ENCODE results near the gene LCE1F. TPM values are rescaled to one million over a fixed set of nuclear protein-coding genes. Genes with fewer than 3 reads are reported as not detected.

The LCE1F gene
- total RNA-seq, 2 donors from 2014 or later, result not detected

DNA sequence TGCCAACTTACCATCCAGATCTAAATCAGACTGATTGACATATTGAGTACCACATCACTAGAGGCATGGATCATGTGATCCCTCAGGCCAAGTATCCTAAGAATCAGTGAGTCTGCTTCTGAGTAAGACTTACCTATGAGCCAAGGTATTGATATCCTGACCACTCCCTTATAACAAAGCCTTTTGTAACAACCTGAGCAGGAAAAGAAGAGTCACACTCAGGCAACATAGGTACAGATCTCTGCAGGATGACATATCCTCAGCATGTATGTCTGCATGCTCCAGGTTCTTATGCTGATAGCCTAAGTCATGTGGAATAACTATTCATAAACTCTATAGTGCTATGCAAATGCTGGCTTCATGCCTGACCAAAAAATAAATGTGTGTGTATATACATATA is 50.0 kb downstream of the LCE1F start:
- Histone ChIP-seq H3K27ac (no peak overlapping the region), H3K4me3 (no peak overlapping the region), H3K9me3 (no peaks in the 10 kb centered on the region), H3K4me1 (no peaks in the 10 kb centered on the region), H3K36me3 (replicated peaks in 1 of 2; ENCODE audit: insufficient read depth in 1 of 2, low read depth in 2 of 2) (no peaks in the 10 kb centered on the region), H3K27me3 (no peaks in the 10 kb centered on the region)
- ATAC-seq, result no peak
- DNase-seq, result no peak
- intact Hi-C loops (cut with DNase I), result no loop called here
- TF ChIP-seq POLR2A (IDR thresholded peaks at IDR 0.05), result no peak
- TF ChIP-seq, protein P1, sequence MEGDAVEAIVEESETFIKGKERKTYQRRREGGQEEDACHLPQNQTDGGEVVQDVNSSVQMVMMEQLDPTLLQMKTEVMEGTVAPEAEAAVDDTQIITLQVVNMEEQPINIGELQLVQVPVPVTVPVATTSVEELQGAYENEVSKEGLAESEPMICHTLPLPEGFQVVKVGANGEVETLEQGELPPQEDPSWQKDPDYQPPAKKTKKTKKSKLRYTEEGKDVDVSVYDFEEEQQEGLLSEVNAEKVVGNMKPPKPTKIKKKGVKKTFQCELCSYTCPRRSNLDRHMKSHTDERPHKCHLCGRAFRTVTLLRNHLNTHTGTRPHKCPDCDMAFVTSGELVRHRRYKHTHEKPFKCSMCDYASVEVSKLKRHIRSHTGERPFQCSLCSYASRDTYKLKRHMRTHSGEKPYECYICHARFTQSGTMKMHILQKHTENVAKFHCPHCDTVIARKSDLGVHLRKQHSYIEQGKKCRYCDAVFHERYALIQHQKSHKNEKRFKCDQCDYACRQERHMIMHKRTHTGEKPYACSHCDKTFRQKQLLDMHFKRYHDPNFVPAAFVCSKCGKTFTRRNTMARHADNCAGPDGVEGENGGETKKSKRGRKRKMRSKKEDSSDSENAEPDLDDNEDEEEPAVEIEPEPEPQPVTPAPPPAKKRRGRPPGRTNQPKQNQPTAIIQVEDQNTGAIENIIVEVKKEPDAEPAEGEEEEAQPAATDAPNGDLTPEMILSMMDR (IDR thresholded peaks at IDR 0.05), result no peak

Other genes starting within 250 kb of the LCE1F start
- not detected for gene LCE3E, start 208.4 kb upstream of the LCE1F start, total RNA-seq
- gene LCE3D, start 194.6 kb upstream of the LCE1F start, total RNA-seq, result not detected
- gene LCE3C, start 174.9 kb upstream of the LCE1F start, total RNA-seq, result not detected
- not detected for gene LCE3B, start 161.3 kb upstream of the LCE1F start, total RNA-seq
- not detected for gene LCE3A, start 152.0 kb upstream of the LCE1F start, total RNA-seq
- not detected for gene LCE2D, start 111.8 kb upstream of the LCE1F start, total RNA-seq
- gene LCE2C, start 99.9 kb upstream of the LCE1F start, total RNA-seq, result not detected
- gene LCE2B, start 89.0 kb upstream of the LCE1F start, total RNA-seq, result not detected
- gene LCE2A, start 76.8 kb upstream of the LCE1F start, total RNA-seq, result not detected
- gene LCE4A, start 67.0 kb upstream of the LCE1F start, total RNA-seq, result not detected
- gene KPRP, start 17.1 kb upstream of the LCE1F start, total RNA-seq, result not detected
- not detected for gene LCE1E, start 11.1 kb downstream of the LCE1F start, total RNA-seq
- gene LCE1D, start 21.6 kb downstream of the LCE1F start, total RNA-seq, result not detected
- not detected for gene LCE1C, start 31.5 kb downstream of the LCE1F start, total RNA-seq
- gene LCE1B, start 36.8 kb downstream of the LCE1F start, total RNA-seq, result not detected
- not detected for gene LCE1A, start 52.3 kb downstream of the LCE1F start, total RNA-seq
- gene LCE6A, start 67.7 kb downstream of the LCE1F start, total RNA-seq, result not detected
- not detected for gene LCE7A, start 84.9 kb downstream of the LCE1F start, total RNA-seq
- gene SMCP, start 103.2 kb downstream of the LCE1F start, total RNA-seq, result not detected
- not detected for gene IVL, start 133.4 kb downstream of the LCE1F start, total RNA-seq
- not detected for gene SPRR5, start 172.1 kb downstream of the LCE1F start, total RNA-seq
- not detected for gene SPRR4, start 195.5 kb downstream of the LCE1F start, total RNA-seq
- not detected for gene SPRR1A, start 208.9 kb downstream of the LCE1F start, total RNA-seq
- gene SPRR3, start 226.6 kb downstream of the LCE1F start, total RNA-seq, result not detected